Stimulated activated CD8-positive, alpha-beta memory T cell treated with anti-CD3 and anti-CD28 coated beads, Interleukin-4, amount 100 ng/mL, for 24 hours (primary cell): ENCODE data around the gene EPHB6.

Experiments used
- DNase-seq: peaks from one replicate; pipeline ENCODE4 v3.0.0-alpha.2; 2020; ENCODE audit warnings: low read depth

The EPHB6 gene

DNA sequence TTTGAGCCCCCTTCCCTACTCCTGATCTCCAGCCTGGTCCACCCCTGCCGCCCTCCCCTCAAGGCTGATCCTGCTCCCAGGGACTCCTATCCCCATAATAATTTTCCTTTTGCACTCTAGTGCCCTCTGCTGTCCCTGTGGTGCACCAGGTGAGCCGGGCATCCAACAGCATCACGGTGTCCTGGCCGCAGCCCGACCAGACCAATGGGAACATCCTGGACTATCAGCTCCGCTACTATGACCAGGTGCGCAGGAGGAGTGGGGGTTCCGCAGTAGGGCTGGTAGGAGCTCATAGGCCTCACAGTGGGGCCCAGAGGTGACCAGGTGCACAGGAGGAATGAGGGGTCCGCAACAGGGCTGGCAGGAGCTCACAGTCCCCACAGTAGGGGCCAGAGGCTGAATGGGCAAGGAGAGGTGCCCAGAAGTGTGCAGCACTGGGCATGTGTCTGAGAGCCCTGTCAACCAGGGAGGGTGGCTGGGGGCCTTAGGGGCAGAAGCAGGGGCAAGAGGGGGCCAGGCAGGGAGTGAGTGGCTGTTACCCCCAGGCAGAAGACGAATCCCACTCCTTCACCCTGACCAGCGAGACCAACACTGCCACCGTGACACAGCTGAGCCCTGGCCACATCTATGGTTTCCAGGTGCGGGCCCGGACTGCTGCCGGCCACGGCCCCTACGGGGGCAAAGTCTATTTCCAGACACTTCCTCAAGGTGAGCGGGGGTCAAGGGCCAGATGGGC is 11.7 kb downstream of the EPHB6 start:
- DNase-seq: no peak

DNA sequence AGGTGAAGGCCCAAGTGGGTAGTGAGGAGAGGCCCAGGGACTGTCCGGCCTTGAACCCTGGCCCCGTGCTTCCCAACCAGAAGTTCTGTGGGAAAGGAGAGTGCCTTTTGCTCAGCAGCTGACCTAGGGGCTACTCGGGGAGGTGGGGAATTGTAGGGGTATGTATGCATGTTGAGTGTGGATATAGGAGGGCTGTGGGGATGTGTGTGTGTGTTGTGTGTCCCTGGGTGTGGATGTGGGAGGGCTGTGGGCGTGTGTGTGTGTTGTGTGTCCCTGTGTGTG is 12.2 kb downstream of the EPHB6 start:
- no peak for DNase-seq

DNA sequence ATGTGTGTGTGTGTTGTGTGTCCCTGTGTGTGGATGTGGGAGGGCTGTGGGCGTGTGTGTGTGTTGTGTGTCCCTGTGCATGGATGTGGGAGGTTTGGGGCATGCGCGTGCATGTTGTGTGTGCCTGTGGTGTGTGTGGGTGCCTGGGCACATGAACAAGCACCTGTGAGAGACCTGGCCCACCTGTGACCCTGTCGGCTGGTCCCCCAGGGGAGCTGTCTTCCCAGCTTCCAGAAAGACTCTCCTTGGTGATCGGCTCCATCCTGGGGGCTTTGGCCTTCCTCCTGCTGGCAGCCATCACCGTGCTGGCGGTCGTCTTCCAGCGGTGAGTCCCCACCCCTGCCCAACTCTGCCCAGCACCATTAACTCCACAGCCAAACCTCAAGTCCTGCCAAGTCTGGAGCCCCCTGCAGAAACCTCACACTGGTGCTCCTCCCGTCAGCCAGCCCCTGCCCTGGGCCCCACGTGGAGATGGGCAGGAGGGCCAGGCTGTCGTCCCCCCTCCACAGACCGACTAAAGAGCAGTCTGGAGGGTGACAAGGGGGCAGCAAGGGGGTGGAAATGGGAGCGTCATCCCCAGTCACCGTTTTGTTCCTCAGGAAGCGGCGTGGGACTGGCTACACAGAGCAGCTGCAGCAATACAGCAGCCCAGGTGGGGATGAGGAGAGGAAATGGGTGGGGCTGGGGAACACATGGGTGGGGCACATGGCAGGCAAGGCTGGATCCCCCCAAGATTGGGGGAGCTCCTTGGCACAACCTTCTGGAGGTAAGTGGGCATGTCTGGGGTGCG is 12.7 kb downstream of the EPHB6 start:
- DNase-seq: no peak

DNA sequence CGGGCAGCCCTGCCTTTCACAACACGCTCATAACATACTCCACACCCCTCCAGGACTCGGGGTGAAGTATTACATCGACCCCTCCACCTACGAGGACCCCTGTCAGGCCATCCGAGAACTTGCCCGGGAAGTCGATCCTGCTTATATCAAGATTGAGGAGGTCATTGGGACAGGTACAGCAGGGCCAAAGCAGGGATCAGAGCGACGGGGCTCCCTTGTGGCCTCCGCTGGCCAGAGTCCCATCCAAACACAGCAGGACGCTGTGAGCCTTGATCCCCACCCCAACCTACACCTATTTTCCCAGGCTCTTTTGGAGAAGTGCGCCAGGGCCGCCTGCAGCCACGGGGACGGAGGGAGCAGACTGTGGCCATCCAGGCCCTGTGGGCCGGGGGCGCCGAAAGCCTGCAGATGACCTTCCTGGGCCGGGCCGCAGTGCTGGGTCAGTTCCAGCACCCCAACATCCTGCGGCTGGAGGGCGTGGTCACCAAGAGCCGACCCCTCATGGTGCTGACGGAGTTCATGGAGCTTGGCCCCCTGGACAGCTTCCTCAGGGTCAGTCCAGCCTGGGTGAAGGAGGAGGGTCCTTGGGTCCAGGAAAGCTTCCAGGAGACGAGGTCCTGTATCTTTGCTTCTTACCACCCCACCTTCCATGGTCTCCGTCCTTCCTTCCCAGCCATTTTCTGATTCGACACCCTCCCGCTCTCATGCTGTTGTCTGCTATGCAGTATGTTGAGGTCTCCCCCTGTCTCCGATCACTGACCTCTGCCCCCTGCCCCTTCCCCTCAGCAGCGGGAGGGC is 13.5 kb downstream of the EPHB6 start:
- no peak for DNase-seq

DNA sequence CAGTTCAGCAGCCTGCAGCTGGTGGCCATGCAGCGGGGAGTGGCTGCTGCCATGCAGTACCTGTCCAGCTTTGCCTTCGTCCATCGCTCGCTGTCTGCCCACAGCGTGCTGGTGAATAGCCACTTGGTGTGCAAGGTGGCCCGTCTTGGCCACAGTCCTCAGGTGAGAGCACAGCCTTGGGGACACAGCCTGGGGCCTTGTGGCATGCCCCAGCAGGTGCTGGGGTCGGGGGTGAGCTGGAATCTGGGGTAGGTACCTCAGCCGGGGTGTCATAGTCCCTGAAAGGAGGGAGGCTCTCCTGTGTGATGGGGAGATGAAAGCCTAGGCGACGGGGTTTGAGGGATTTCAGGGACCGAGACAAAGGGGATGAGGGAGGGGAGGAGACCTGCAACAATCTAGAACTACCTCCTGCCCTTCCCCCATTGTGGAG is 14.1 kb downstream of the EPHB6 start:
- DNase-seq: no peak

DNA sequence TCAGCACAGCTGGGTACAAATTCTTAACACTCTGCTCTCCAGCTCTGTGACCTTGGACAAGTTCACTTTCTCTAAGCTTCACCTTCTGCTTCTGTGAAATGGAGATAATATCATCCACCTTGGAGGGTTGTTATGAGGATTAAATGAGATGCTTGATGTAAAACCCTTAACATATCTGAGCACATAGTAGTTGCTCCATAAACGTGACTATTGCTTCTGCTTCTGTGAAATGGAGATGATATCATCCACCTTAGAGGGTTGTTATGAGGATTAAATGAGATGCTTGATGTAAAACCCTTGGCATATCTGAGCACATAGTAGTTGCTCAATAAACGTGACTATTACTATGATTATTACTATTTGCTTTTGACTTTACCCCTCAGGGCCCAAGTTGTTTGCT is 14.6 kb downstream of the EPHB6 start:
- no peak for DNase-seq

DNA sequence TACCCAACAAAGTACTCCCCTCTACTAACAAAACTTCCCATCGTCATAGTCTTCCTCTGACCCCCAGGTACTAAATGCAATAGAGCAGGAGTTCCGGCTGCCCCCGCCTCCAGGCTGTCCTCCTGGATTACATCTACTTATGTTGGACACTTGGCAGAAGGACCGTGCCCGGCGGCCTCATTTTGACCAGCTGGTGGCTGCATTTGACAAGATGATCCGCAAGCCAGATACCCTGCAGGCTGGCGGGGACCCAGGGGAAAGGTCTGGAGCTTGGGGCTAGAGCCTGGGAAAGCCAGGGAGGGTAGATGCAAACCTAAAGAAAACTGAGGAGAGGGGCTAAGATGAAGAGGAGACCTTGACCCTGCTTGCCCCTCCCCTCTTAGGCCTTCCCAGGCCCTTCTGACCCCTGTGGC is 15.3 kb downstream of the EPHB6 start:
- DNase-seq: no peak

DNA sequence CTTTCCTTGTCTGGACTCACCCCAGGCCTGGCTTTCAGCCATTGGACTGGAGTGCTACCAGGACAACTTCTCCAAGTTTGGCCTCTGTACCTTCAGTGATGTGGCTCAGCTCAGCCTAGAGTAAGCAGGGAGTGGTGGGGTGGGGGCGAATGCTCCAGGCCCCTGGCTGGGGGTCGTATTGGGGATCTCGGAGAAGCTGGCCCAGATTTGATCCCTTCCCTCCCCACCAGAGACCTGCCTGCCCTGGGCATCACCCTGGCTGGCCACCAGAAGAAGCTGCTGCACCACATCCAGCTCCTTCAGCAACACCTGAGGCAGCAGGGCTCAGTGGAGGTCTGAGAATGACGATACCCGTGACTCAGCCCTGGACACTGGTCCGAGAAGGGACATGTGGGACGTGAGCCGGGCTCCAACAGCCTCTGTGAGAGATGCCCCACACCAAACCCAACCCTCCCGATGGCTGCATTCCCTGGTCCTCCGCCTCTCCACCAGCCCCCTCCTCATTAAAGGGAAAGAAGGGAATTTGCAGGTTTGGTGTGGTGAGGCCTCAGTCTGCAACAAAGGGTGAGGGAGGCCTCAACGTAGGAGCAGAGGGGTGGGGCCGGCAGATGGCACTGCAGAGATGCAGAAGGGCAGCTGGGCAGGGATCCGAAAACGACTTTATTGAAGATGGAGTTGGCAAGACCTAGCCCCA is 15.8 kb downstream of the EPHB6 start:
- DNase-seq: no peak

DNA sequence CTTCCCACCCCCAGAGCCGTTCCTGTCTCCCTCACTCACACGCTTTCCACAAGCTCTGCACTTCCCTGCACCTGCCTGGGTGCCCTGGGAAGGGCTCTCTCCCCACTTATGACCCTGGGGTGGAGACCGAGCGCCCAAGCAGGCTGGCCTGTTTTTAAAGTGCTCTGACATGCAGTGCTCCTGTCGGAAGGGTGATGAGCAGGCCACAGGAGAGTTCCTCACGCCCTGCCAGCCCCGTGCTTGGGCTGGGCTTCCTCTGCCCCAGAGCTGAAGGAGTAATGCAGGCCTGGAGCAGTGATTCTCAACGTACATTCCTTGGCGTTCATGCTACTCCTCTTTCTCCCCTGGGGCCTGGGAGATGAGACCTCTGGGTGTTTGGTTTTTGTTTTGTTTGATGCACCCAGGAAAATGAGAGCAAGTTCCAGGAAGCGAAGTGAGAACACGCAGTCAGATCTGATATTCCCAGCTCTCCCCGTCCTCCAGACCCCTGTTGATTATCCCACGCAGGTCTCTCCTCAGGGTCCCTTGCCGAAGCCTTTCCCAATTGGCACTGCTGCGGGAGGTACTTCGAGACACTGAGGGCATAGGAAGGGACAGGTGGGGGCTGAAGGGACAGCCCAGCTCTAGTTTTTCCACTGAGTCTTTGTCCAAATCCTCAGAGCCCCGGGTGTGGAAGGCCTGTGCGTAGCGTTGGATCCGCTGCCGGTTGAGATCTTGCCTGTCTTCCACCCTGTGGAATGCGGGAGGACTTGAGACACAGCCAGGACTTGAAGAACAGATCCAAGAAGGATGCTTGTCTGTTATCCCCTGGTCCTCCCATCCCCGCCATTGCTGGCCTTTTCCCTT is 16.6 kb downstream of the EPHB6 start:
- no peak for DNase-seq

DNA sequence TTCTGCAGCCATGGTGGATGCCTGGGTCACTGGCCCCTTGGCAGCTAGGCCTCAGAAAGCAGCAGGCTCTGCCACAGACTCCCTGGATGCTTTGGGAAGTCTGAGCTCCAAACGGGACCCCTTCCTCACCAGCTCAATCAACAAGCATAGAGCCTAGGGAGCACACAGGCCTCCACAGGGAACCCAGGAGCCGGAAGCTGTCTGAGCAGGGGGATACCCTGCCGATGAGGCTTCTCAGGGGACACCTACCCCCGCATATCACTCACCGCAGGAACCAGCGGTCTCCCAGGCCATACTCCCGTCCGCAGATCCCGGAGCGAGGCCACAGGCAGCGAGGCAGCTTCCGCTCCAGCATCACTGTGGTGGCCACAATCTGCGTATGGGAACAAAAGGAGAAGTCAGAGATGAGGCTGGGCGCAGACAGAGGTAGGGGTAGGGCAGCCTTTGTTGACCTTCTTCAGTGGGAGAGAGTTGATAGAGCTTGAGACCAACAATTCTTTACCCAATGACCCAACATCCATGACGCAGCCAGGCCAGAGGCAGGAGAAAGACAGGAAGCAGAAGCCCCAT is 17.3 kb downstream of the EPHB6 start:
- DNase-seq: no peak

DNA sequence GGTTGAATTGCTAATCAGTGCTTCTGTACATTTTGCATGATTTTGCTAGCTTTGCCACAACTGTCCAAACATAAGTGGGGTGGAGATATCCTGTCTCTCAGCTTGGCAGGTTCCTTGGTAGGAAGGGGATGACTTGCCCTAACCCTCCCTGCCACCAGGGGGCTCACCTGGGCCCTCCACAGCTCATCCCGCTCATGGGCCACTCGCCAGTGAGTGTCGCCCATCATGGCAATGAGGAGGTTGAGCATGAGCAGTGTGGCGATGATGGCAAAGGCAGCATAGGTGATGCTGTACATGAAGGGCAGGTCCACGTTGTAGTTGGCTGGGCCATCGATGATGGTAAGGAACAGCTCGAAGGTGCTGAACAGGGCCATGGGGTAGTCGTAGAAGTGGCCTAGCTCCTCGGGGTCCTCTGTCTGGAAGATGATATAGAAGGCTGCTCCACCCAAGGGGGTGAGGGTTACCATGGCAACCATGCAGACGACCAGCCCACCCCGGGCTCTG is 18.5 kb downstream of the EPHB6 start:
- no peak for DNase-seq

DNA sequence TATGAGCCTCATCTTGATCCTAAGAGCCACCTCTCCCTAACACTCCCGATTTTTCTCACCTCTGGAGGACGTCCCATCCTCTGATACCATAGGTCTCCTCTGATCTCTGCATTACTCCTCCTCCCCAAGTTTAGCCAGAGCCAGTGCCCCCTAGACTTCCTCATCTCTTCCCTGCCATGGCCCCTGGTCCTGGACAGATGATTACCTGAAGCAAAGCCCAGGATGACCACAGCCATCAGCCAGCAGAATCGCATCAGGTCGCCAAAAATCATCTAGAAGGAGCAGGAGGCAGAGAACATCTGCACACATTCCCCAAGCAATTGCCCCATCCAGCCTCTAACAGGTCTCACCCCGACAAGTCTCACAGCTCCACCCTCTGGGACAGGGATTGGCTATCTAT is 19.0 kb downstream of the EPHB6 start:
- DNase-seq: no peak

DNA sequence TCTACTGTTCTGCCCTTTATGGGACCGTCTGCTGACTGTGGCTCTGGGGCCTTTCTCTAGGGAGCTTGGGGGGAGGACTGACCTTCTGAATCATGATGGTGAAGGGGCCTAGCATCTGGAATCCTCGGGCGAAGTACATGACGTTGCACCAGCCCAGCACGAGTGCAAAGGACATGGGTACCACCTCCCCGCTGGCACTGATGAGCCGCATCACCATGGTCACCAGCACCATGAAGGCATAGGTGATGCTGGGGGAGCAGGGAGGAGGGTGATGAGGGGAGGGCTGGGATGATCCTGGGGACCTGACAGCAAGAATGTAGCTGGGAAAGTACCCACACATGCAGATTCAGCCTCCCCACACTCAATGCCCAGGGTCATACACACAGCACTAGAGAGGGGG is 19.5 kb downstream of the EPHB6 start:
- no peak for DNase-seq

DNA sequence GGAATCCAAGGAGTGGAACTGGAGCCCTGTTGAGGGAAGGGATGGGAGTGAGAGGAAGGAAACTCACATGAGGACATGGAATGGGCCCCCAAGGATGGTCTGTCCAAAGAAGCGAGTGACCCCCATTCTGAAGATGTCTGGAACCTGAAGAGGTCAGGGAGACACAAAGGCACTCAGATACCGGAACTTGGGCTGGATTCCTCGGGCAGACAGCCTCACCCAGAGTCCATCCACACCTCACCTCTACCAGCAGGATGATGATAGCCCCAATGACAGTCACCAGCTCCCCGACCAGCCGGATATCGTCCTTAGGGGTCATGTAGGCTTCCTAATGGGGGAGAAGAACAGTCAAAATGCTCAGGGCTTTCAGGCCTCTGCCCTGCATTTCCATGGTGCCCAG is 20.0 kb downstream of the EPHB6 start:
- no peak for DNase-seq

DNA sequence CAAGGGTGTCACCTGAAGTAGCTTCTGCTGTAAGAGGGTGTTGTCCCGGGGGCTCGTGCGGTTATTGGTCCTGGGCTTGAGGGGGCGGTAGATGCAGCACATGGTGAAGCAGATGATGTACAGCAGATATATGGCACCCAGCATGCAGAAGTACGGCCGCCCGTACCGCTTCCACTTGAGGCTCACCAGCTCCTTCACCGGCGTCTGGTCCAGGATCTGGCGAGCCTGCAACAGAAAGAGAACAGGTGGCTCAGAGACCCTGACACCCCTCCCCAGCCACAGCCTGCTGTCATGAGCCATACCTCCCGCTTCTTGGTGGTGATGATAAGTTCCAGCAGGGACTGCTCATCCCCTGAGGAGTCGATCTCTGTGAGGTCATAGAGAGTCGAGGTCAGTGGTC is 20.6 kb downstream of the EPHB6 start:
- no peak for DNase-seq

DNA sequence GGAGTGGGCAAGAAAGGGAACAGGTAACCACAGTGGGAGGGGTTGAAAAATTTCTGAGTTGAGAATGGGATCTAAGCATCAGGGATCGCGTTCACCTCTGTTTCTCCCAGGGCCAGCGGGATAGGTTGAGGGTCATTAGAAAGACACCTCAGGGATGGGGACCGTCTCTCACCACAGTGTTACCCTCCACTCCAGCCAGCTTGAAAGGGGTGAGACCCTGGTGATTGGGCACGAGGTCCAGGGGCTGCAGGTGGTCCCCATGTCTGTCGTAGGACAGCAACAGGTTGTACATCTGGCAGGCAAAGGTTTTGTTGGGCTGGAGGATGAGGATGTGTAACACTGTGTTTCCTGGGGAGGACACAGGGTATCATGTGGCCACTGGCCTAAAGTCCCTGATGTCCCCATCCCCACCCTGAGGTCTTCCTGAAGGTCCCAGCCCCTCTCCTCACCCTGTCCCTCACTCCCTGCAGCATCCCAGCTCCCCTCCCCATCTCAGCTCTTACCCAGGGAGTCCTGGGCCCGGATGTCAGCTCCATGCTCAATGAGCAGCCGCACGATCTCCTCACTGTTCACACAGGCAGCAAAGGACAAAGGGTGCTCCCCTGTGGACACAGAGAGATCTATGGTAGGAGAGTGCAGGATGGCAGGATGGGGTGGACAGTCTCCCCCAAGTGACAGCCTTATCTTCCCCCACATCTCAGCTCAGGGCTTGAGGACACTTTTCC is 21.5 kb downstream of the EPHB6 start:
- DNase-seq: no peak

DNA sequence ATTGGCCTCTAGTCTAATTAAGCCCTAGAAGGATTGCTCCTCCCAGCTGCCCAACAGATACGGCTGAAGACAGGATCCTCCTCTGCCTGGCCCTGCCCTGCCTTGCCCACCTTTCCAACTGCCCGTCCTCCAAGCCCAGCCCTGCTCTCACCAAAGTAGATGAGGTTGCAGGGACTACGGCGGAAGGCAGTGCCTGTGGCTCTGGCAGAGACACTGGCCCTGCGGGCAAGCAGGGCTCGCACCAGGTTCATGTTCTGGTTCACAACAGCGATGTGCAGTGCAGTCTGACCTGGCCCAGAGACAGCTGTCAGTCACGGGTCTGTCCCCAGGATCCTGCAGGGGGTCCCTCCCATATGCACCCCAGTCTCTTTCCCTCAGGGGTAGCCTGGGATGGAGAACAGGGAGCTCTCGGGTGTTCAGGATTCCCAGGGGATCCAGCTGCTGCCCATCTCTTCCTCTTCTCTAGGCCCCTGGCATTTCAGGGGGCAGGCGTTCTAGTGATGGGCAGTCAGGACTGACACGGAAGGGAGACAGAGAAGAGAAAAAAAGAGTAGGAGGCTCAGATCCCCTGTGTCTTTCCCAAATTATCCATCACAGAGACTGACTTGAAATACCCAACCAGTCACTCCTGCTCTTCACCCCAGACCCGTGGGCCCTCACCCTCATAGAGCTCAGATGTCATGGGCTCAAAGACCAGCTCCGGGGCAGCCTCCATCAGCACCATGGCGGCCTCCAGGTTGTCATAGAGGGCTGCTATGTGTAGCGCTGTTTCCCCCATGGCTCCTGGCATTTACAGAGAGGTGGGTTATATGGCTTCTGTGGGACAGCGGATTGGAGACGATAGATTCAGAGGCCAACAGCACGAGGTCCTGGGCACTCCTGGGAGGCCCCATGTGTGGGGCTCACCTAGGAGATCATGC is 22.4 kb downstream of the EPHB6 start:
- DNase-seq: no peak

DNA sequence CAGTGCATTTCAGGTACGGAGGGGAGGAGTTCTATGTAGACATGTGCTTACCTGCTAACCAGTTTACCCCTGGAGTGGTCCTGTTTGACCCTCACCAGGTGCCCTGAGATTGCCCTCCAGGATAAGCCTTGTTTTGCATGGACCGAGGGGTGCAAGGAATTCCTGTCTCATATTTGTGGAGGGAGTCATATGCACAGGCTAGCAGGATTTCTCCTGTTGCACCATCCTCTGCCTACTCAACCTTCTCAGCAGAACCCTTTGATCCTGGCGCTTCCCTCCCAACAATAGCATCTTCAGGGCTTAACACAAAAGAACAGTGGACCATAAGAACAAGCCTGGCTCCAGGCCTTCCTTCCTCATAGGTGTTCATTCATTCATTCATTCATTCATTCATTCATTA is 23.4 kb downstream of the EPHB6 start:
- DNase-seq: no peak

DNA sequence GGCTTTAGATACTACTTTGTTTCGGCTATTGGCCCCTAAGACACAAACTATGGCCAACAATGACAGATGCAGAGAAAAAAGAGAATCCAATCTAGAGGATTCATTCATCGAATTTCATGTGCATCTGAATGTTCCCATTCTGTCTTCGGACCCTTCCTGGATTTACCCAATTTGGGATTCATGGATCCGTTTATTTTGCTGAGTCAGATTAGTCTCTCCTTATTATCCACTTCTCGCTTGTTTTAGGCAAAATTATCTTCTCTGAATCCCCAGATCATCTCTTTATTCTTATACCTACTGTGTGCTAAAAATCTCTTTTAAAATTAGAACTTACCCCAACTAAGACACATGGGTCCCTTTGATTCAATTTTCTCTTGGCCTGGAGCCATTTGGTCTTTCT is 24.2 kb downstream of the EPHB6 start:
- DNase-seq: no peak
